ENCODE measurements around the gene DOCK2. TPM values are rescaled to one million over a fixed set of nuclear protein-coding genes. Genes with fewer than 3 reads are reported as not detected.

The DOCK2 gene
- total RNA-seq, 1 donor from 2014 or later: 6.5 TPM

DNA sequence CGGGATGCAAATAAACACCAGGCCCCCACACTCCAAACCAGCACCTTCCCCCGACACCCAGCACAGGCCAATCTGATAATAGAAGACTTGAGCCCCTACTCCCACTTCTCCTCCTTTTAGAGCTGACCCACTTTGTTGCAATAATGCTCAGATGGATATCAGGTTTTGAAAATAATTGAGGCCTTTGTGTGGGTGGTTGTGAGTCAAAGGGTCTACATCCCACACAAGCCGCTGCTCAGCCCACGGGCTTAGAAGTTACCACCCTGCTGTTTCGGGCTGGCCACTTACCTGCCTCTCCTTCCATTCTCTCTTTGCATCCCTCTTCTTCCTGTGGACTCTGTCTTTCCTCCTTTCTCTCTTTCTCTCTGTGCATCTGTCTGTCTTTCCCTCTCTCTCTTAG lies 432.4 kb downstream of the DOCK2 start:
- no peak overlapping the region for H3K27ac Mint-ChIP-seq (ENCODE audit: unreplicated experiment)
- TF ChIP-seq, protein P1, sequence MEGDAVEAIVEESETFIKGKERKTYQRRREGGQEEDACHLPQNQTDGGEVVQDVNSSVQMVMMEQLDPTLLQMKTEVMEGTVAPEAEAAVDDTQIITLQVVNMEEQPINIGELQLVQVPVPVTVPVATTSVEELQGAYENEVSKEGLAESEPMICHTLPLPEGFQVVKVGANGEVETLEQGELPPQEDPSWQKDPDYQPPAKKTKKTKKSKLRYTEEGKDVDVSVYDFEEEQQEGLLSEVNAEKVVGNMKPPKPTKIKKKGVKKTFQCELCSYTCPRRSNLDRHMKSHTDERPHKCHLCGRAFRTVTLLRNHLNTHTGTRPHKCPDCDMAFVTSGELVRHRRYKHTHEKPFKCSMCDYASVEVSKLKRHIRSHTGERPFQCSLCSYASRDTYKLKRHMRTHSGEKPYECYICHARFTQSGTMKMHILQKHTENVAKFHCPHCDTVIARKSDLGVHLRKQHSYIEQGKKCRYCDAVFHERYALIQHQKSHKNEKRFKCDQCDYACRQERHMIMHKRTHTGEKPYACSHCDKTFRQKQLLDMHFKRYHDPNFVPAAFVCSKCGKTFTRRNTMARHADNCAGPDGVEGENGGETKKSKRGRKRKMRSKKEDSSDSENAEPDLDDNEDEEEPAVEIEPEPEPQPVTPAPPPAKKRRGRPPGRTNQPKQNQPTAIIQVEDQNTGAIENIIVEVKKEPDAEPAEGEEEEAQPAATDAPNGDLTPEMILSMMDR (IDR thresholded peaks at IDR 0.05; ENCODE audit: unreplicated experiment): no peak

DNA sequence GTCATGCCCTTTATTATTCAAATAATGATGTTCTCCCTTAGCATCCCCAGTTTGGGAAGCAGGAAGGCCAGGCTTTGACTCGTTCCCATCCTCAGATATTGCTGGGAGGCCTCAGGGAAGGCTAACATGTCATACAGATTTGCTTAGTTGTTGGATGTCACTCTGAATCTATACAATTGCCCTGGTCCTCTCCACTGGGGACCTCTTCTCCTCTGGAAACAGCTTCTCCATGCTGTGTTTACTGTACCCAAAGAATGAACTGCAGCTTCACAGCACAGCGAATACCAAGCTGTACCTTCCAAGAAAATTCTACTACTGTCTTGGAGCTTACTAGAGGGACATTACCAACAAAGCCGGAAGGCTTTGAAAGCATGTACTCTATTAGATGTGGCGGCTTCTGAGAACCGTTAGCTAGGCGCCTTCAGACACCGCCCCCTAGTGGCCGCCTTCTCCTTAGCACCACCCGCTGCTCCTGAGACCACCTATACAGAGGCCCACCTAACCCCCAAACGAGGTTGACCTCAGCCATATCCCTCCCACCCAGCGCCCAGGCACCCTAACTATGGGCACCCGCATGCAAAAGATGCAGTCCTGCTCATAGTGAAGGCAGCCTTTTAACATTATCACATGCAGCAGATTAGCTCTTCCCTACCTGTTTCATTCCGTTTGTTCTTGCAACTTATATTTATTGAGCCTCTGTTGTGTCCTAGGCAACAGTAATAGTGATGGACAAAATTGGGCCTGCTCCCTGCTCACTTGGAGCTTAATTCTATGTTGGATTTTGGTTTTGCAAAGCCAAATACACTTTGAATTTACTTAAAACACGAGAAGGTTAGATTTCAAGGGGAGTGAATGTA lies 433.7 kb downstream of the DOCK2 start:
- Mint-ChIP-seq H3K4me3 (ENCODE audit: unreplicated experiment) (no peak overlapping the region), H3K9me3 (ENCODE audit: unreplicated experiment) (no peaks in the 10 kb centered on the region), H3K27ac (ENCODE audit: unreplicated experiment) (peak overlapping the region; percentile 40), H3K27me3 (ENCODE audit: unreplicated experiment) (peaks cover 11% of the 10 kb centered on the region), H3K4me1 (ENCODE audit: unreplicated experiment) (peaks cover 21% of the 10 kb centered on the region), H3K36me3 (ENCODE audit: low read depth, unreplicated experiment) (no peaks in the 10 kb centered on the region)
- peak; percentile 74 for DNase-seq (ENCODE audit: low spot score)
- TF ChIP-seq, protein P1 (IDR thresholded peaks at IDR 0.05; ENCODE audit: unreplicated experiment): peak; percentile 89

More for the DNA sequence above, 432.4 kb downstream of the DOCK2 start:
- H3K4me1 Mint-ChIP-seq (ENCODE audit: unreplicated experiment): peaks cover 21% of the 10 kb centered on the region
- H3K27me3 Mint-ChIP-seq (ENCODE audit: unreplicated experiment): peaks cover 11% of the 10 kb centered on the region
- no peaks in the 10 kb centered on the region for H3K9me3 Mint-ChIP-seq (ENCODE audit: unreplicated experiment)
- no peak overlapping the region for H3K4me3 Mint-ChIP-seq (ENCODE audit: unreplicated experiment)
- no peak for DNase-seq (ENCODE audit: low spot score)
- no peaks in the 10 kb centered on the region for H3K36me3 Mint-ChIP-seq (ENCODE audit: low read depth, unreplicated experiment)

DNA sequence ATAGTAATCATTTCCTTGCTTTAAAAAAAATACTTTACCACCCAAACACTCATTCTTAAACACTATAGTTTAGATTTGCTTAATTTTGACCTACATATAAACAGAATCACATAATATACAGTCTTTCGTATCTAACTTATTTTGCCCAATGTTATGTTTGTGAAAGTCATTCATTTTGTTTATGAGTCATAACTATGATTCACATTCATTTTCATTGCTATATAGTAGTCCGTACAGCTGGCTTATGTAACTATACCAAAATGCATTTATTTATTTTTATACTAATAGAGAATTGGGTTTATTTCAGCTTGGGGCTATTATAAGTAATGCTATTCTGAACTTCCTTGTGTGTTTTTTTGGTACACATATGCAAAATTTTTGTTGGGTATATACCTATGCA lies 434.7 kb downstream of the DOCK2 start:
- no peak overlapping the region for H3K4me3 Mint-ChIP-seq (ENCODE audit: unreplicated experiment)
- no peak for DNase-seq (ENCODE audit: low spot score)
- no peak overlapping the region for H3K27ac Mint-ChIP-seq (ENCODE audit: unreplicated experiment)
- H3K27me3 Mint-ChIP-seq (ENCODE audit: unreplicated experiment): peaks cover 11% of the 10 kb centered on the region
- peaks cover 21% of the 10 kb centered on the region for H3K4me1 Mint-ChIP-seq (ENCODE audit: unreplicated experiment)
- H3K36me3 Mint-ChIP-seq (ENCODE audit: low read depth, unreplicated experiment): no peaks in the 10 kb centered on the region
- no peaks in the 10 kb centered on the region for H3K9me3 Mint-ChIP-seq (ENCODE audit: unreplicated experiment)
- TF ChIP-seq, protein P1 (IDR thresholded peaks at IDR 0.05; ENCODE audit: unreplicated experiment): no peak

DNA sequence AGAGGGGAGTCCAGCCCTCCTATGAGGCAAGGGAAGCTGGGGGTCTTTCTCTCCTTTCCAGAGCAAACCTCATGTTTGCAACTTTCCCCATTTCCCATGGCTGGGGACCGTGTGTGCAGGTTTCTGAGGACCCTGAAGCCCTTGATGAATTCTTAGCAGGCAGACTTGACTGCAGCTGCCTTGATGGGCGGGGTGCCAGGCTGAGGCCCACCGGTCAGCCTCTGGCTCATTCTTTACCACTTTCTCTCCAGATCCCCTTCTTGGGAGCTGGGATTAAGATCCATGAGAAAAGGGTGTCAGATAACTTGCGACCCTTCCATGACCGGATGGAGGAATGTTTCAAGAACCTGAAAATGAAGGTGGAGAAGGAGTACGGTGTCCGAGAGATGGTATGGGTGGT lies 438.6 kb downstream of the DOCK2 start:
- TF ChIP-seq, protein P1 (IDR thresholded peaks at IDR 0.05; ENCODE audit: unreplicated experiment): no peak
- peaks cover 5% of the 10 kb centered on the region for H3K4me1 Mint-ChIP-seq (ENCODE audit: unreplicated experiment)
- H3K4me3 Mint-ChIP-seq (ENCODE audit: unreplicated experiment): no peak overlapping the region

GRCh38 chr5:170076211-170076610 lies 439.1 kb downstream of the DOCK2 start:
- Mint-ChIP-seq H3K27ac (ENCODE audit: unreplicated experiment) (no peak overlapping the region), H3K36me3 (ENCODE audit: low read depth, unreplicated experiment) (no peaks in the 10 kb centered on the region), H3K4me1 (ENCODE audit: unreplicated experiment) (peaks cover 1% of the 10 kb centered on the region), H3K4me3 (ENCODE audit: unreplicated experiment) (no peak overlapping the region), H3K9me3 (ENCODE audit: unreplicated experiment) (no peaks in the 10 kb centered on the region), H3K27me3 (ENCODE audit: unreplicated experiment) (peaks cover 3% of the 10 kb centered on the region)
- TF ChIP-seq, protein P1 (IDR thresholded peaks at IDR 0.05; ENCODE audit: unreplicated experiment): no peak
- DNase-seq (ENCODE audit: low spot score): no peak

More for the DNA sequence above, 438.6 kb downstream of the DOCK2 start:
- no peak overlapping the region for H3K27ac Mint-ChIP-seq (ENCODE audit: unreplicated experiment)
- peaks cover 3% of the 10 kb centered on the region for H3K27me3 Mint-ChIP-seq (ENCODE audit: unreplicated experiment)
- no peaks in the 10 kb centered on the region for H3K9me3 Mint-ChIP-seq (ENCODE audit: unreplicated experiment)
- no peaks in the 10 kb centered on the region for H3K36me3 Mint-ChIP-seq (ENCODE audit: low read depth, unreplicated experiment)
- no peak for DNase-seq (ENCODE audit: low spot score)

Data from endothelial cell (in vitro differentiated cells).